Colonic mucosa (tissue), 4 donors: Measurements from ENCODE around the gene CORO2B. TPM values are rescaled to one million over a fixed set of nuclear protein-coding genes. Genes with fewer than 3 reads are reported as not detected.
"Not testable (repeated sequence)": the region's sequence is repeated elsewhere in the genome, so short reads cannot be mapped to it uniquely, and the experiment has no call there.

Experiments
- DNase-seq: peaks from one replicate; pipeline ENCODE4 v3.0.0-alpha.2; 2020
- H3K27ac ChIP-seq: fragments of 200-600 bp; one replicate; pipeline ENCODE4 v1.8.0; 2021
- H3K27me3 ChIP-seq: fragments of 200-600 bp; one replicate; pipeline ENCODE4 v1.8.0; 2021
- H3K36me3 ChIP-seq: fragments of 200-600 bp; one replicate; pipeline ENCODE4 v1.8.0; 2021
- H3K4me1 ChIP-seq: fragments of 200-600 bp; one replicate; pipeline ENCODE4 v1.8.0; 2021; ENCODE audit warnings: mild to moderate bottlenecking
- H3K4me3 ChIP-seq: fragments of 200-600 bp; one replicate; pipeline ENCODE4 v1.8.0; 2021
- H3K9ac ChIP-seq, 2 donors: one replicate each; pipeline ENCODE4 v1.7.0; 2013; ENCODE audit warnings: control low read depth in 2 of 2, low read depth in 2 of 2, low read length in 2 of 2
- H3K9me3 ChIP-seq: fragments of 200-600 bp; one replicate; pipeline ENCODE4 v1.8.0; 2021
- CTCF ChIP-seq: fragments of 200-600 bp; IDR thresholded peaks from one replicate; pipeline ENCODE4 v1.8.0; 2022; ENCODE audit warnings: antibody characterized with exemption, mild to moderate bottlenecking
- intact Hi-C: fragments of 100-400 bp; cut with DNase I; formaldehyde crosslinking; loops from one replicate; pipeline ENCODE4 v1.14.1; 2022
- total RNA-seq, 2 donors: library from RNA; stranded (reverse); fragmentation: NEBNext Ultra II Directional in 1 of 2; extraction: Animal tissue kit (Norgen Biotek cat#: 25700) in 1 of 2; gene quantifications; one replicate each; pipeline ENCODE4 v1.2.1, GENCODE V29; 2021
- donor health status: healthy.
- donor health status: DM: no; HTN: no; CAD: no.
- donor health status: DM: no; HTN: no; CAD: no.

The CORO2B gene
- total RNA-seq, 2 donors from 2014 or later: 0.77 to 1.2 TPM

GRCh38 chr15:68646156-68646555 lies 67.4 kb downstream of the CORO2B start:
- intact Hi-C loops: no loop called here
- Histone ChIP-seq H3K4me3 (no peak overlapping the region), H3K4me1 (no peaks in the 10 kb centered on the region), H3K27me3 (no peaks in the 10 kb centered on the region), H3K9ac (no peak overlapping the region), H3K9me3 (no peaks in the 10 kb centered on the region), H3K36me3 (no peaks in the 10 kb centered on the region), H3K27ac (no peak overlapping the region)
- no peak for TF ChIP-seq CTCF
- DNase-seq: no peak

GRCh38 chr15:68646696-68647095 lies 67.9 kb downstream of the CORO2B start:
- no peaks in the 10 kb centered on the region for H3K27me3 ChIP-seq
- H3K9ac ChIP-seq: no peak overlapping the region
- DNase-seq: no peak
- TF ChIP-seq CTCF: no peak
- no peak overlapping the region for H3K4me3 ChIP-seq
- no peak overlapping the region for H3K27ac ChIP-seq
- H3K36me3 ChIP-seq: no peaks in the 10 kb centered on the region
- H3K4me1 ChIP-seq: no peaks in the 10 kb centered on the region
- intact Hi-C loops: no loop called here
- H3K9me3 ChIP-seq: no peaks in the 10 kb centered on the region

GRCh38 chr15:68647361-68647760 lies 68.6 kb downstream of the CORO2B start:
- H3K27ac ChIP-seq, H3K4me1 ChIP-seq, DNase-seq, H3K9me3 ChIP-seq, H3K36me3 ChIP-seq, intact Hi-C loops, H3K9ac ChIP-seq, H3K27me3 ChIP-seq, H3K4me3 ChIP-seq: not testable (repeated sequence)

DNA sequence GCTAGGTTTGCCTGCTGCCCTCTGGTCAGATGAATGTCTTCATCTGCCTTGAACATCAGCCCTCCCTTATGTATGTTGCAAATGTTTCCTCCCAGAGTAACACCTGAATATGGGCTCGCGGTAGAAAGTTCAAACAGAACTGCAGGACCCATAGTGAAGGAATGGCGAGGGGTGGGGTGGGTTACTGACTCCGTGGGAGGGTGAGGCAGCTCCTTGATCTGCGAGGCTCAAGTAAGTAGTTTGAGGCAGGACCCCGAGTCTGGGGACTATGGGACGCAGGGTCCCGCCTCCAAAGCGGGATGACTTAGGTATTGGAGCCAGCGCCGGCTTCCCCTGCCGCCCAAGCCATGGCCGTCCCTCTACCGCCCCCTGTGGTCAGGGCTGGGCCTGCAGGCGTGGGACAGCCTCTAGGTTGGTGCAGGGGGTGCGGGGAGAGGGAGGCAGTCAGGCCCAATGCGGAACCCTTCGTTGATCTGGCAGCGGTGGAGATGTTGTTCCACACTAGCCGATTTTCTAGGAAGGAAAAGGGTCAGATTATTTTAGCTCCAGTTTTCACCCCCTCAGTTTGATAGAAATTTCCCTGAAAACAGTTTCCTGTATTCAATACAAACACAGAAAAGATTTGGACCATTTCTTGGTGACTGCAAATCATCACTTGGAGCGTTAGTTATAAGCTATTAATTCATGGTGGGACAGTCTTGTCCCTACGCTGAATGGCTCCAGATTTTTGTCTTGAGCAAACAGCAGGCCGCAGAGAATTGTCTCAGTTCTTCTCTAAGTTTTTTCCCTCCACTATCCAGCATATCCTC lies 72.3 kb downstream of the CORO2B start:
- no peaks in the 10 kb centered on the region for H3K4me1 ChIP-seq
- no peaks in the 10 kb centered on the region for H3K27me3 ChIP-seq
- H3K36me3 ChIP-seq: no peaks in the 10 kb centered on the region
- H3K27ac ChIP-seq: no peak overlapping the region
- no peak overlapping the region for H3K4me3 ChIP-seq
- H3K9me3 ChIP-seq: no peaks in the 10 kb centered on the region
- H3K9ac ChIP-seq: no peak overlapping the region
- intact Hi-C loops: loop anchor here (5.0 kb wide), 1 partner anchor 94 kb away; no protein-coding TSS in a partner anchor
- peak; percentile 89 for TF ChIP-seq CTCF
- peak; percentile 63 for DNase-seq

DNA sequence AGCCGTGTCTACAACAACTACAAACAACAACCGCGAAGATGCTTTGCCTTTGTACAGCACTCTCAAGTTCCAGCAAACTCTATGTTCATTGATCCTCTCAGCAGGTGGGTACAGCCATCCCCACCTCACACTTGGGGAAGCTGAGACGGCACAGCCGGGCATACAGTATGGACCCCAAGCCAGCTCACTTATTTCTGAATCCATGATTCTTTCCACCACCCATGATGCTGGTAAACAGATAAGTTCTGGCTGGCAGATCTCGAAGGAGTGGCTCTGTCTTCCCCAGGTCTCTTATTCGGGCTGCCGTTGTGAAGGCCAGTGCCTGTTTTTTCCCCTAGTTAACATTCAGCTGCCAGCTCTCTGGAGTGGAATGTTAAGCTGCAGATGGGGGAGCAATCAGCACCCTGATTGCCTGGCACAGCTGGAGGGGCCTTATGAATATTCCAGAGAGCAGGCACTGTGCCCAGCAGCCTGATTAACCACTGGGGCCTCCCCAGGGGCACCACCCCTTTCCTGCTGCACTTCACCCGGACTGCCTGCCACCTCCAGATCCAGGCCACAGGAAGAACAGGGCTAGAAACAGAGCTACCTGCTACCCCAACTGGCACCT lies 73.2 kb downstream of the CORO2B start:
- H3K4me1 ChIP-seq: no peaks in the 10 kb centered on the region
- no peak overlapping the region for H3K4me3 ChIP-seq
- no peak overlapping the region for H3K9ac ChIP-seq
- no peaks in the 10 kb centered on the region for H3K36me3 ChIP-seq
- H3K9me3 ChIP-seq: no peaks in the 10 kb centered on the region
- H3K27ac ChIP-seq: no peak overlapping the region
- TF ChIP-seq CTCF: no peak
- H3K27me3 ChIP-seq: no peaks in the 10 kb centered on the region
- intact Hi-C loops: loop anchor here (5.0 kb wide), 1 partner anchor 95 kb away; no protein-coding TSS in a partner anchor
- DNase-seq: no peak
